NT2/D1 (cell line): ENCODE measurements around the gene SDK1.

Source experiments
- DNase-seq: peaks from one replicate; pipeline ENCODE4 v3.0.0-alpha.2; 2011; ENCODE audit warnings: low read depth, low spot score
- H3K27me3 ChIP-seq: 2 replicates; pipeline ENCODE4 v1.6.0; 2011; ENCODE audit warnings: mild to moderate bottlenecking; ENCODE audit not compliant: insufficient read length, insufficient read depth
- H3K36me3 ChIP-seq: 2 replicates; pipeline ENCODE4 v1.6.1; 2011; ENCODE audit warnings: mild to moderate bottlenecking, low read length, mixed read lengths; ENCODE audit not compliant: insufficient read depth, insufficient read length
- H3K4me1 ChIP-seq: 2 replicates; pipeline ENCODE4 v1.5.1; 2011; ENCODE audit not compliant: insufficient read depth, insufficient read length
- H3K4me3 ChIP-seq: 2 replicates; pipeline ENCODE4 v1.5.1; 2011; ENCODE audit warnings: low read depth; ENCODE audit not compliant: insufficient read length
- H3K9ac ChIP-seq: 2 replicates; pipeline ENCODE4 v1.6.0; 2011; ENCODE audit warnings: low read depth; ENCODE audit not compliant: insufficient read length
- H3K9me3 ChIP-seq: 2 replicates; pipeline ENCODE4 v1.5.1; 2011; ENCODE audit warnings: mild to moderate bottlenecking, low read length; ENCODE audit not compliant: insufficient read depth
- SUZ12 ChIP-seq: IDR thresholded peaks from 2 replicates; pipeline ENCODE4 v1.6.1; 2011; ENCODE audit not compliant: insufficient read length, insufficient read depth; ENCODE audit errors: extremely low read depth
- YY1 ChIP-seq: IDR thresholded peaks from 2 replicates; pipeline ENCODE4 v1.6.1; 2011; ENCODE audit not compliant: insufficient read length, insufficient read depth
- ZNF274 ChIP-seq: IDR thresholded peaks from 2 replicates; pipeline ENCODE4 v1.6.1; 2011; ENCODE audit warnings: mild to moderate bottlenecking, low read depth, low read length

SDK1 gene

GRCh38 chr7:3266240-3266639 is 34.8 kb upstream of the SDK1 start:
- DNase-seq: no peak
- H3K4me1 ChIP-seq: no peaks in the 10 kb centered on the region
- no peaks in the 10 kb centered on the region for H3K9me3 ChIP-seq
- no peaks in the 10 kb centered on the region for H3K27me3 ChIP-seq
- H3K9ac ChIP-seq: no peak overlapping the region
- H3K4me3 ChIP-seq: no peak overlapping the region
- TF ChIP-seq SUZ12 (no peak), YY1 (no peak)
- H3K36me3 ChIP-seq: no peaks in the 10 kb centered on the region

- no peaks in the 10 kb centered on the region for H3K9me3 ChIP-seq
- no peaks in the 10 kb centered on the region for H3K27me3 ChIP-seq
- H3K36me3 ChIP-seq: no peaks in the 10 kb centered on the region
- DNase-seq: no peak
- no peak for TF ChIP-seq SUZ12
- TF ChIP-seq ZNF274: no peak
- TF ChIP-seq YY1: no peak
- H3K9ac ChIP-seq: no peak overlapping the region
- no peak overlapping the region for H3K4me3 ChIP-seq
- no peaks in the 10 kb centered on the region for H3K4me1 ChIP-seq
These were observed 32.9 kb upstream of the SDK1 start for GRCh38 chr7:3267966-3268690.

GRCh38 chr7:3270362-3270761 is 30.7 kb upstream of the SDK1 start:
- no peaks in the 10 kb centered on the region for H3K9me3 ChIP-seq
- TF ChIP-seq YY1 (no peak), ZNF274 (no peak), SUZ12 (no peak)

GRCh38 chr7:3271298-3271697 is 29.8 kb upstream of the SDK1 start:
- Histone ChIP-seq H3K9ac (no peak overlapping the region), H3K36me3 (no peaks in the 10 kb centered on the region), H3K9me3 (no peaks in the 10 kb centered on the region), H3K4me3 (no peak overlapping the region), H3K4me1 (no peaks in the 10 kb centered on the region), H3K27me3 (no peaks in the 10 kb centered on the region)
- TF ChIP-seq YY1 (no peak), ZNF274 (no peak), SUZ12 (no peak)
- no peak for DNase-seq

More at GRCh38 chr7:3270362-3270761, 30.7 kb upstream of the SDK1 start:
- Histone ChIP-seq H3K4me1 (no peaks in the 10 kb centered on the region), H3K4me3 (no peak overlapping the region), H3K36me3 (no peaks in the 10 kb centered on the region), H3K27me3 (no peaks in the 10 kb centered on the region), H3K9ac (no peak overlapping the region)
- DNase-seq: no peak

- Histone ChIP-seq H3K9ac (no peak overlapping the region), H3K27me3 (no peaks in the 10 kb centered on the region), H3K9me3 (no peaks in the 10 kb centered on the region), H3K4me1 (no peaks in the 10 kb centered on the region), H3K36me3 (no peaks in the 10 kb centered on the region), H3K4me3 (no peak overlapping the region)
- no peak for DNase-seq
- no peak for TF ChIP-seq ZNF274
- TF ChIP-seq SUZ12: no peak
- TF ChIP-seq YY1: no peak
These were observed 28.3 kb upstream of the SDK1 start for GRCh38 chr7:3272691-3273141.

- Histone ChIP-seq H3K9ac (no peak overlapping the region), H3K9me3 (no peaks in the 10 kb centered on the region), H3K4me1 (no peaks in the 10 kb centered on the region), H3K36me3 (no peaks in the 10 kb centered on the region), H3K4me3 (no peak overlapping the region), H3K27me3 (no peaks in the 10 kb centered on the region)
- DNase-seq: no peak
- TF ChIP-seq SUZ12 (no peak), ZNF274 (no peak), YY1 (no peak)
These were observed 26.9 kb upstream of the SDK1 start for GRCh38 chr7:3274131-3274530.

GRCh38 chr7:3277604-3278572 is 23.2 kb upstream of the SDK1 start:
- Histone ChIP-seq H3K9ac (no peak overlapping the region), H3K9me3 (no peaks in the 10 kb centered on the region), H3K36me3 (no peaks in the 10 kb centered on the region), H3K4me3 (no peak overlapping the region), H3K27me3 (no peaks in the 10 kb centered on the region), H3K4me1 (peaks cover 5% of the 10 kb centered on the region)
- TF ChIP-seq ZNF274: no peak
- no peak for TF ChIP-seq SUZ12
- no peak for TF ChIP-seq YY1
- no peak for DNase-seq
